Raji (cell line): ENCODE measurements around the gene EVA1B.

Source experiments
- POLR2A ChIP-seq: IDR thresholded peaks from 2 replicates; pipeline ENCODE4 v1.6.1; 2011; ENCODE audit warnings: low read depth, low read length, control low read depth; ENCODE audit not compliant: insufficient read depth

EVA1B gene

DNA sequence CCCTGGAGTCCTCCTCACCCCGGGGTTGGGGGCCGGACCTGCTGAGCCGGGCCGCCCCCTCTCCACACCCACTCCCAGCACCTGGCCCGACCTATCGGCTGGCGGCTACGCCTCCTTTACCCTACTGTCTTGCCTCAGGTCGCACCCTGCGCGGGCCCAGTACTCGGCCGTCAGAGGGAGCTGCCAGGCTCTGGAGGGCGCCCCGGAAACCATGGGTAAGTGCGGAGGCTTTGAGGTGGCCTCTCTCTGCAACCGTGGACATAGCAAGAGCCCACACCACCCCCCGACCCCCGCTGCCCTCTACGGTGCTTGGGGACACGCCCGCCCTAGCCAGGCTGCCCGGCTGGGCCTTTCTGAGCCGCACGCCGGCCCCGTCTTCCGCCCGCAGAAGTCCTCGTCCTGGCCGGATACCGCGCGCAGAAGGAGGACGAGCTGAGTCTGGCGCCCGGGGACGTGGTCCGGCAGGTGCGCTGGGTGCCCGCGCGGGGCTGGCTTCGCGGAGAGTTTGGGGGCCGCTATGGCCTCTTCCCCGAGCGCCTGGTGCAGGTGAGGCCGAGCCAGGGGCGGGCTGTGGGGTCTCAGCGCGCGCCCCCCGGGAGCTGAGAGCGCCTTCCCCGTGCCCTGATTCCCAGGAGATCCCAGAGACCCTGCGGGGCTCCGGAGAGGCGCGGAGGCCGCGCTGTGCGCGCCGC lies 17.1 kb downstream of the EVA1B start, which contains the start of gene SH3D21:
Gene SH3D21 (plus strand): TSS at position 159 of the 692 bp plus-strand sequence. CDS start 53 bp downstream, at position 212.
- no peak for TF ChIP-seq POLR2A

- TF ChIP-seq POLR2A = no peak
Measured at GRCh38 chr1:36305915-36306209, 17.6 kb downstream of the EVA1B start.

- no peak for TF ChIP-seq POLR2A
Measured at GRCh38 chr1:36304970-36305914, 18.2 kb downstream of the EVA1B start.

DNA sequence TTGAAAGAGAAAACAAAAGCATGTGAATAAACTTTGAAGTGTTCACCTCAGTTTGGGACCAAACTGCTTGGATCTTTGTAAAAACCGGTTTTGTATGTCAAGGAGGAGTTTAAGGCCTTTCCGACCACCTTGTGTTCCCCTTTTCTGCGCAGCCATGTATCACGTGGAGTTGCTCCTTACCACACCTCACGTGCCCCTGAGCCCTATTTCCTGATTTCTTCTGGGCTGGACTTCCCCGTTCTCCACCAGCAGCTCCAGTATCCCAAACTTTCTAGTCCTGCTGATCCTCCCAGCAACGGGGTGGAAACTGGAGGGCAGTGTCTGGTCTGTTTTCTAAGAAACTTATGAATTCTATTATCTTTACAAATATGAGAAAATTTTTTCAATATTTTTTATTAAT lies 18.9 kb downstream of the EVA1B start:
- no peak for TF ChIP-seq POLR2A

- TF ChIP-seq POLR2A = no peak
Measured at GRCh38 chr1:36303650-36304360, 19.6 kb downstream of the EVA1B start.

DNA sequence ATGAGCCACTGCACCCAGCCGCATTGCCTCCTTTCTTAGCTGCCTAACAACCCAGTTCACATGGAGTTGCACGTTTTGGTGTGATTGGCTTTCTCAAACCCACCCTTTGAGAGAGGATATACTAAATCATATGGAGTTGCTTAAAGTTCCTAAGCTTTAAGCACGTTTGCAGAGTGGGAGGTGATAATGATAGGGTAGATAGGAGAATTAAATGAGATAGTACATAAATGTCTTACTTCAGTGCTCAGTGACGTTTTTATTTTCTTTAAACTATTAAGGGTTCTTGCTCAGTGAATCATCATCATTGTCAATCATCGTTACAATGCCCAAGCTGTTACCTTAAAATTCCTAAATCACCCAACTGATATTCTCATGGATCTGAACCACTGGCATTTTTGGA lies 20.2 kb downstream of the EVA1B start:
- no peak for TF ChIP-seq POLR2A

DNA sequence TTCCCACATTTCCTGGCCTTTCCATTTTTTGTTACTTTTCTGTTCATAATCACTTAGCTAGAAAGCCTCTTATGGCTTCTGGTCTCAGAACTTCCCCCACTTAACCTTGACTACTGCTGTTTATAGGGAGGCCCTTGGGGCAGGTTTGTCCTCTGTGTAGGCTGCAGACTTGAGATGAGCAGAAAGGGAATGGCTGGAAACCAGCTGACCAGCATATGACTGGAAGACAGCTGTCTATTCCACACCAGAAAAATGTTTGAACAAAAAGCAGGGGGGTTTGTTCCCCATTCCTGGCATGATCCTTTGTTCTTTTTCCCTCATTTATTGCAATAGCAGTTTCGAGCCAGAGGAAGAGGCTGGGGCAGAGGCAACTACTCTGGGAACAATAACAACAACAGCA lies 22.2 kb downstream of the EVA1B start:
- TF ChIP-seq POLR2A = no peak

DNA sequence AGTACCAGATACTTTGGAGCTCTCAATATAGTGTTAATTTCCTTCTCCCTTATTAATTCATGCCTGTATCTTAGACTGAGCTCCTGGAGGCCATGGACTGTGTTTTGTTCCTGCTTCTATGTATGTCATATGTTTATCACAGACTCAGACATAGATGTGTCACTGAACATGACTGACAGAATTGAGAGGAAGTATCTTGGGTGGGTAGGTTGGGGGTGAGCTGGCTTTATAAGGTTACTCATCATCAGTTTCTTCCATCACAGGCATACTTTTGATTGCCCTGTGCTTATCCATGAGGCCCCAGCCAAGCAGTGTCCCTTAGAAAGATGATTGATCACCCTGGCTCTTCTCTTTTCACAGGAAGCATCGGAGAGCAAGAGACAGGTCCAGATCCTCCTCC lies 22.9 kb downstream of the EVA1B start:
- no peak for TF ChIP-seq POLR2A

DNA sequence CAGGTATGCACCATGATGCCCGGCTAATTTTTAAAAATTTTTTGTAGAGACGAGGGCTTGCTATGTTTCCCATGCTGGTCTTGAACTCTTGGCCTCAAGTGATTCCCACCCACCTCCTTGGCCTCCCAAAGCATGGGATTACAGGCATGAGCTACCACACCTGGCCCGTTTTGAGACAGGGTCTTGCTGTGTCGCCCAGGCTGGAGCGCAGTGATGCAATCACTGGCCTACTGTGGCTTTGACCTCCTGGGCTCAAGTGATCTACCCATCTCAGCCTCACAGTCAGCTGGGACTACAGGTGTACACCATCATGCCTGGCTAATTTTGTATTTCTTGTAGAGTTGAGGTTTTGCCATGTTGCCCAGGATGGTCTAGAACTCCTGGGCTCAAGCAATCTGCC lies 24.8 kb downstream of the EVA1B start:
- no peak for TF ChIP-seq POLR2A

GRCh38 chr1:36297062-36297461 lies 26.4 kb downstream of the EVA1B start:
- no peak for TF ChIP-seq POLR2A

- no peak for TF ChIP-seq POLR2A
Measured at GRCh38 chr1:36295390-36295789, 28.1 kb downstream of the EVA1B start.

DNA sequence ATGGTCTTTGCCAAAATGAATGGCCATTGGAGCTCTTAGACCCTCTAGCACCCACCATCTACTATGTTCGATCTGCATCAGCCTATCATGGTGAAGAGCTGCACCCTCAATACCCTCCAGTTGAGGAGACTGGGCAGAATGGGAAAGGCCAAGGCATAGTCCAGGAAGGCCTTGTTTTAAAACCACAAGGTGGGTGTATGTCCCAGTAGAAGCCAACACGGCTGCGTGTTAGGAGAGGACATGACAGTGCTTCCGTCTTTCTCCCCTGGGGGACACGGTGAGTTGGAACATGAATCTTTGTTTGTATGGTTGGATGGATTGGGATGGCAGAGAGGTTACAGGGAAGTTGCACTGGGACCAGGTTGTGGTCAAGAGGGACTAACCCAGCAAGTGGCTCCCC lies 35.9 kb downstream of the EVA1B start:
- TF ChIP-seq POLR2A = no peak

DNA sequence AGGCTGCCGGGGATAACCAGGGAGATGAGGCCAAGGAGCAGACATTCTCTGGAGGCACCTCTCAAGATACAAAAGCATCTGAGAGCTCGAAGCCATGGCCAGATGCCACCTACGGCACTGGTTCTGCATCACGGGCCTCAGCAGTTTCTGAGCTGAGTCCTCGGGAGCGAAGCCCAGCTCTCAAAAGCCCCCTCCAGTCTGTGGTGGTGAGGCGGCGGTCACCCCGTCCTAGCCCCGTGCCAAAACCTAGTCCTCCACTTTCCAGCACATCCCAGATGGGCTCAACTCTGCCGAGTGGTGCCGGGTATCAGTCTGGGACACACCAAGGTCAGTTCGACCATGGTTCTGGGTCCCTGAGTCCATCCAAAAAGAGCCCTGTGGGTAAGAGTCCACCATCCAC lies 36.6 kb downstream of the EVA1B start:
- TF ChIP-seq POLR2A = no peak

DNA sequence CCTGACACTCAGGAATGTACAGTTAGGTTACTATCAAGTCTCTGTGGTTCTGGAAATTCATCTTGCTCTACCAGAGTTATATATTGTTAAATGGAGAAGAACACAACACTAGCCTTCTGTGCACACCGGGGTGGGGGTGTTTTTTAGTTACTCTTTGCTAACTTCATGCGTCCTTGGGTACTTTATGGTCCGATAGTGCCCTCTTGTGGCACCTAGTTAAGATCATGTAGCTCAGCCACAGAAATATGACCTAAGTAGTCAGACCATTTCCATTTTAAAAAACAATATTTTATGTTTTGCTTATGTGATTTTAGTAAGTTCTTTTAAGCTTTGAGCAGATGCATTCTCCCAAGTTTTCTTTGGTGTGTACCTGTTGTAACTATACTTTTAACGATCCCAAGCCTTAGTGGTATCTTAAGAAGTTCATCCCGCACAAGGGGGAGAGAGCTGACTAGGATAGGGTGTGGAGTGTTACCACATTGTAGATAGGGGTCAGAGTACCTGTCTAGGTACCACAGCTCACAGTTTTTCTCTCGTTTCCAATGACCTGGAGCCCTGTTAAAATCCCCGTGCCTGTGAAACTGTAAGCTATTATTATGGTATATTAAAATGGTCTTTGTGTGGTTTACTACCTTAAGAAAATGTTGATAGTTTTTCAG lies 37.9 kb downstream of the EVA1B start:
- no peak for TF ChIP-seq POLR2A

DNA sequence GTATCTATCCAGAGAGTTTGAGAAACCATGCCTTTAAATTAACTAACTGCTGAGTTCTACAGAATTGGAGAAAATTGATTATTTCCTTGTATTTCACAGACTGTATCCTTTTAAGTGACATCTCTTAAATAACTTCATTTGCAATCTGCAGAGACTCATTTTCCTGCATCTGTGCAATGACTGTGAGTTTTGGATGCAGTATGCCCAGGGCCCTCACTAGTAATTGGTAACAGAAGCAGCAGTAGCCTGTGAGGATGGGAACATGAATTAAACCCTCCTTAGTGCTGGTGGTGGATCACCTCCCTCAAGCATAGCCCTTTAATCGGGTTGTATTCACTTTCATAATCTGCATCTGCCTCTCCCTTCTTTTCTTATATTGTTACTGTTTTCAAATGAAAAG lies 38.9 kb downstream of the EVA1B start:
- no peak for TF ChIP-seq POLR2A

GRCh38 chr1:36284061-36284460 lies 39.4 kb downstream of the EVA1B start:
- TF ChIP-seq POLR2A = no peak

GRCh38 chr1:36279789-36280296 lies 43.6 kb downstream of the EVA1B start:
- TF ChIP-seq POLR2A = no peak
